GM10266 (cell line): ENCODE data around the gene LYAR.

Experiments
- DNase-seq: peaks from one replicate; pipeline ENCODE4 v3.0.0; 2012; ENCODE audit errors: extremely low spot score
- TF ChIP-seq, protein P1 (sequence below): IDR thresholded peaks from 2 replicates; pipeline ENCODE4 v1.5.1; 2012; ENCODE audit warnings: mild to moderate bottlenecking, low read depth; ENCODE audit not compliant: control insufficient read depth, insufficient read depth; ENCODE audit errors: missing control alignments

LYAR gene

DNA sequence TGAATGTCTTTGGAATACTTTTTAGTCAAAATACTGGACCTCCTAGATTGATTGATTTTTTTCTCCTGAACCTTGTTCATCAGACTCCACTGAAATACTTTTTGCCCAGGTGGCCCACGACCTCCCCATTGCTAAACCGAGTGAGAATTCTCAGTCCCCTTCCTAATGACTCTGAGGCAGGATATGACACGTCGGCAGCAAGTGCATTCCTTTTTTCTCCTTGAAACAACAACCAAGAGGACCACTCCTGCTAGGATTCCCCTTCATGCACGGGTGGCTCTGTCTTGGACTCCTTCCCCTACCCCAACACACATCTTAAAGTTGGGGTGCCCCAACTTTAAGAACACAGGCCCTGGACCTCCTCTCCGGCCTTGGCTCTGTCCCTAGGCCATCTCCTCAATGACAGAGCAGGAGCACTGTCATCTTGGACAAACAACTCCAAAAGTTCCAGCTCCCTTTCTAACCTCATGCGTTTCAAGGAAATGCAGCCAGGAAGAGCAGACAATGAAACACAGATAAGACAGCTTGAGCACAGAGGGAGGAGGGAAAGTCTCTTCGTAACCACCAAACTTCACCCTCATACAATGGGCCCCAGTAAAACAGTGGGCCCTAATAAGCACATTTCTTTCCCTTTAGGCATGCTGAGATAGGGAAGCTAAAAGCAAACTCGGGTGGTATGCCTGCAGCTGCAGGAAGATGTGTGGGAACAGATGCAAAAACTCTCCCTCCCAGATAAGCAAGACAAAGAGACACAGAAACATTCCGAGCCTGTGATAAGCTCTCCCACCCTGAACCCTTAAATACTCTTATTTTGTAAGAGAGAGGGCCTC, 34.0 kb upstream of the LYAR start:
- no peak for DNase-seq
- TF ChIP-seq, protein P1, sequence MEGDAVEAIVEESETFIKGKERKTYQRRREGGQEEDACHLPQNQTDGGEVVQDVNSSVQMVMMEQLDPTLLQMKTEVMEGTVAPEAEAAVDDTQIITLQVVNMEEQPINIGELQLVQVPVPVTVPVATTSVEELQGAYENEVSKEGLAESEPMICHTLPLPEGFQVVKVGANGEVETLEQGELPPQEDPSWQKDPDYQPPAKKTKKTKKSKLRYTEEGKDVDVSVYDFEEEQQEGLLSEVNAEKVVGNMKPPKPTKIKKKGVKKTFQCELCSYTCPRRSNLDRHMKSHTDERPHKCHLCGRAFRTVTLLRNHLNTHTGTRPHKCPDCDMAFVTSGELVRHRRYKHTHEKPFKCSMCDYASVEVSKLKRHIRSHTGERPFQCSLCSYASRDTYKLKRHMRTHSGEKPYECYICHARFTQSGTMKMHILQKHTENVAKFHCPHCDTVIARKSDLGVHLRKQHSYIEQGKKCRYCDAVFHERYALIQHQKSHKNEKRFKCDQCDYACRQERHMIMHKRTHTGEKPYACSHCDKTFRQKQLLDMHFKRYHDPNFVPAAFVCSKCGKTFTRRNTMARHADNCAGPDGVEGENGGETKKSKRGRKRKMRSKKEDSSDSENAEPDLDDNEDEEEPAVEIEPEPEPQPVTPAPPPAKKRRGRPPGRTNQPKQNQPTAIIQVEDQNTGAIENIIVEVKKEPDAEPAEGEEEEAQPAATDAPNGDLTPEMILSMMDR, result no peak

DNA sequence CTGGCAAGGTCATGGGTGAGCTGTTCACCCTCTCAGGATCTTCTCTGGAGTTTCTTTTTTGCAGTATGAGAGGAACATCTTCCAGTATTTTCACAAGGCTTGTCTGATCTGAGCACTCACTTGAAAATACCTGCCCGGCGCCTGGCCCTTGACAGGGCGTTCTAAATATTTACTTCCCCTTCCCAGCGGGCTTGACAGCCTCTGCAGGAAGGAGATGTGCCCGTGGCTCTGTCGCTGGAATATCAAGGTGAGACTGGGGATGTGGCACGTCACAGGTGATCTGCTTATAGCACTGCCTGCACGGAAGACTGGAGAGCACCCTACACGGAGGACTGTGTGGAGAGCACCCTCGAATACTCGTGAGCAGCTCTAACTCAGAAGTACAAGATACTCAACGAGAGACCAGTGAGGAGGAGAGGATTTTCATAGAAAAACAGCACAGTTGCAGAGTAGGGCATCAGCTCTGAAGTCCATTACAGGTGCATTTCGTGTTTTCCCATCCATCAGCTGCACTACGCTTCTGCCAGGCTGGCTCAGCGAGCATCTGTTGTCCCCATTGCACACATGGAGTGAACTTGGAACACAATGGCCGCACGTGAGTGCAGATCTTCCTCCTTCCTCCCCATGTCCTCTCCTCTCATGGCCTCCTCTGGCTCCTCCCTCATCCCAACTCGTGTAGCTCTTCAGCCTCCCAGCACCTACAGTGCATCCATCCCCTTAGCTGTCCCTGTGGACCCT, 32.2 kb upstream of the LYAR start:
- TF ChIP-seq, protein P1, result no peak
- DNase-seq, result no peak

DNA sequence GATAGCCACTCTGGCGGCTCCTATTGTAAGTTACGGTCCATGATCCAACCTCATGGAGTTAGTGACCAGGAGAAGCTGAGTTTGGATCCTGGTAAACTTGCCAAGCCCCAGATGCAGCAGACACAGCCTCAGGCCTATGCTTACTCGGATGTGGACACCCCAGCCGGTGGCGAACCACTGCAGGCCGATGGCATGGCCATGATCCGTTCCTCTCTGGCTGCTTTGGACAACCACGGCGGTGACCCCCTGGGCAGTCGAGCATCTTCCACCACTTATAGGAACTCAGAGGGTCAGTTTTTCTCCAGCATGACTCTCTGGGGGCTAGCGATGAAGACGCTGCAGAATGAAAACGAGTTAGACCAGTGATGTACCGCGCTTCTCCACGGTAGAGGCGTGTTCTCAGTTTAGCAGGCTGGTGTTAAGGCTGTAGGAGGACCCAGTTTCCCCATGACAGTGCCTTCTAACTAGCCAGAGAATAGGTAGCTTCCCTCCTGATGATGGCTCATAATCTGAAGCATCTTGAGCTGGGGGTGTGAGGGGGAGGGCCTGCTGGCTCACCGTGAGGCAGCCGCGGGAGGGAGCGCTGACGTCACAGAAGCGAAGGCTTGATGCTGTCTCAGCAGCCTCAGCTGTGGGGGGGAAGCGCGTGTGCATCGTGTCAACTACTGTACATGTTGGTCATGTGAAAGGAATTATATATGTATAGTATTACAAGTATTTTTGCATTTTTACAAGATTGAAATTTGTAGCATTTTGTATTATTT, 31.2 kb upstream of the LYAR start:
- TF ChIP-seq, protein P1, result no peak
- no peak for DNase-seq

DNA sequence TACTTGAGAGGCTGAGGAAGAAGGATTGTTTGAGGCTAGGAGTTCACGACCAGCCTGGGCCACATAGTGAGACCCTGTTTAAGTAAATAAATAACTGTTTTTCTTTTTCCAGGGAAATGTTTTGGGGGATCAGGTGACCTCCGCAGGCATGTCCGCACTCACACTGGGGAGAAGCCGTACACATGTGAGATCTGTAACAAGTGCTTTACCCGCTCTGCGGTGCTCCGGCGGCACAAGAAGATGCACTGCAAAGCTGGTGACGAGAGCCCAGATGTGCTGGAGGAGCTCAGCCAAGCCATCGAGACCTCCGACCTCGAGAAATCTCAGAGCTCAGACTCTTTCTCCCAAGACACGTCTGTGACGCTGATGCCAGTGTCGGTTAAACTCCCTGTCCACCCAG, 30.6 kb upstream of the LYAR start:
- DNase-seq, result no peak
- TF ChIP-seq, protein P1, result no peak

DNA sequence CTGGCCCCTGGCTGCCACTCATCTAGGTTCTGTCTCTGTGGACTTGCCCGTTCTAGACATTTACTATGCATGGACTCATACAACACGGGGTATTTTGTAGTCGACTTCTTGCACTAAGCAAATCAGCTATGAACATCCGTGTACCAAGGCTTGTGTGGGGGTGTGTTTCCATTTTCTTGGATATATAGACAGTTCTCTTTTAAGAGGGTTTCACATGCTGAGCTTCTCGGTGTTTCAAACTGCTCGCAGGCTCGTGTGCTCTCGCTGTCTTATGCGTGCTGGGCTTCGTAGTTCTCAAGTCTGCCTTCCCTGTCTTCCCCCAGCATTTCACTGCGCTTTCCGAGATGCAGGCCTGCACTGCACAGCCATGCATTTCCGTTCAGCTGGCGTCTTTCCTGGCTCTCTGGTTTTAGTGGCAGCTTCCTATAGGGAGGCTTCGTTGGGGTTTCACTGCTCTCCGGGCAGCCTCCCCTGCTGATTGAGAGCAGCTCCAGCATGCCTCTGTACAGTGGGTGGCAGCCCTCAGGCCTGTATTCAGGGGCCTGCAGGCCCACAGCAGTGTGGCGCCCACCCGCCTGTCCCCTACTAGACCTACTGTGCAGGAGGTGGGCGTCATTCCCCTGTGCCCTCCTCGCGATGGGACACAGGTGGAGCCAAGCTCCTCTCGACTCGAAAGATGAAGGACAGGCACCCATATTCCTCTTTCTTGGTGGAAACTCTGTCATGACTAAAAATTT, 27.7 kb upstream of the LYAR start:
- DNase-seq, result no peak
- TF ChIP-seq, protein P1, result no peak

DNA sequence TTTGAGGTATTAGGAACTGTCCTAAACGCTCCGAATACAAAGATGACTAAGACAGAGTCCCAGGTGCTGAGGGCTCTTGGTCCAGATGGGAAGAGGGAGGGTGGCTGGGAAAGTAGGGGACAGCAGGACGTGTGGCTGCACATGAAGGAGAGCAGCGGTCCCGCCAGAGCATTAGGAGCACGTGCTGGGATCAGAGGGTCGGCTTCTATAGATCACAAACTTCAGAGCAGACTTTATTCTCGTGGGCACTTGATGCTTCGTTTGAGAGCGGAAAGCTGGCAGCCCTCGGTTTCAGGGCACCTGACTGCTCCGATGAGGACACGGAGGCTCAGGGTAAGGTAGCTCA, 26.2 kb upstream of the LYAR start:
- DNase-seq, result no peak
- TF ChIP-seq, protein P1, result no peak
